ENCODE results near the gene OVCH1.

GRCh38 chr12:29389295-29389919 is 108.1 kb downstream of the OVCH1 start:
- TF ChIP-seq POLR2A (IDR thresholded peaks at IDR 0.05; ENCODE audit: low read length) (no peak), GATA1 (IDR thresholded peaks at IDR 0.05; ENCODE audit: low read depth, low read length) (no peak)
